ENCODE data around the gene WARS2.

The WARS2 gene

GRCh38 chr1:119080586-119080985 lies 59.9 kb downstream of the WARS2 start:
- DNase-seq, result no peak

- DNase-seq, result no peak
Measured at GRCh38 chr1:119079881-119080280, 60.6 kb downstream of the WARS2 start.

- DNase-seq, result no peak
Measured at GRCh38 chr1:119075614-119076013, 64.8 kb downstream of the WARS2 start.

DNA sequence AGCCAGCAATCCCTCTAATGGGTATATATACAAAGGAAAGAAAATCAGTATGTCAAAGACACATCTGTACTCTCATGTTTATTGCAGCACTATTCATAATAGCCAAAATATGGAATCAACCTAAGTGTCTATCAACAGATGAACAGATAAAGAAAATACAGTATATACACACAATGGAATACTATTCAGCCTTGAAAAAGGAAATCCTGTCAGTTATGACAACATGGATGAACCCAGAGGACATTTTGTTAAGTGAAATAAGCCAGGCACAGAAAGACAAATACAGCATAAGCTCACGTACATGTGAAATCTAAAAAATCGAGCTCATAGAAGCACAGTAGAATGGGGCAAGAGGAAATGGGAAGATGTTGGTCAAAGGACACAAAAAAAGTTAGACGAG lies 69.1 kb downstream of the WARS2 start:
- no peak for DNase-seq

DNA sequence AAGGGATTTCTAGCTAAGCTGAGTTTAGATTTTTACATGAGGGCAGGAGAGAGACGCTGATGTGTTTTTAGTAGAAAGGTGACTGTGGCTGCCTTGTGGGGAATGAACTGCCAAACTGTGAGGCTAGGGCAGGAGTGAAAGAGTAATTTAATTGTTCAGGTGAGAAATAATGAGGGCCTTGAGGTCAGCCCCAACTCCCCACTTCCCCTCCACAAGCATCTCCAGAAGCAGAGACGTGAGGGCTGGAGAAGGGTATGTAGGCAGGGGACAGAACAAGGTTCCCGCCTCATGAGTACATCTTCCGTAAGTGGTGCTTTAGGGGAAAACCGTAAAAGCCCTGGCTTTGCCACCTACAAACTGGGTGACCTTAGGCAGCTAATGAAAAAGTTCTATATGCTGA lies 70.8 kb downstream of the WARS2 start:
- DNase-seq, result no peak

DNA sequence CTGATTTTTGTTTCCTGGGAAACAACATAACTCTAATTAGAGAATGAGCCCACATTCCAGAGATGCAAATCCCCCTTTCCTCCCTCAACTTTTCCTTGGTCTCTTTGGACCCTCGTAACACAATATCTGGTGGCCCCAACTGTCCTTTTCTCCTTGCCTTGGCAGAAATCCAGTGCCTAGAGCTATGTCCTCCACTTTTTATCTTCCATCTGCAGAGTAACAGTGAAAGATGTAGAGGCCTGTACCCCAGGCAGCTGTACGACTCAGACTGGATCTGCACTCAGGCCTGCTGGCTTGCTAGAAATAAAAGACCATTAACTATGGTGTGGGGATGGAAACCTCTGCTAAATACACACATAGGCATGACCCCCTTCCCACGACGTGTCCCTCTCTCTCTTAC lies 72.0 kb downstream of the WARS2 start:
- DNase-seq, result no peak

DNA sequence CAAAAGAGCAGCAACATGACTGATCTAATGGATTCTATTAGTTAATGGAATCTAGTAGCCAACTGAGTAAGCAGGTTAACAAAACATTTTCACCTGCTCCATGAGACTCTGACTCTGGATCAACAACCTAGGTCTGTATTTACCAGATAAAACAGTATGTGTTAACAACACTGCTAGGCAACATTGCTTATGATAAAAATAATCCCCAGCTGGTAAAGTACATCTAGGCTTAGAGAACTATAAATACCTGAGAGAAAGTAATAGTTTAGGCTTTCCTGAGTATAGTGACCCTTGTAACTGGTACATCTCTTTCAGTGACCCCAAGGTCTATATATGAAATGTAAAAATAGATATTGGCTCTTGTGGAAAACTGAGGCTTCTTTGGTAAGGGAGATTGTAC lies 78.8 kb downstream of the WARS2 start:
- no peak for DNase-seq

DNA sequence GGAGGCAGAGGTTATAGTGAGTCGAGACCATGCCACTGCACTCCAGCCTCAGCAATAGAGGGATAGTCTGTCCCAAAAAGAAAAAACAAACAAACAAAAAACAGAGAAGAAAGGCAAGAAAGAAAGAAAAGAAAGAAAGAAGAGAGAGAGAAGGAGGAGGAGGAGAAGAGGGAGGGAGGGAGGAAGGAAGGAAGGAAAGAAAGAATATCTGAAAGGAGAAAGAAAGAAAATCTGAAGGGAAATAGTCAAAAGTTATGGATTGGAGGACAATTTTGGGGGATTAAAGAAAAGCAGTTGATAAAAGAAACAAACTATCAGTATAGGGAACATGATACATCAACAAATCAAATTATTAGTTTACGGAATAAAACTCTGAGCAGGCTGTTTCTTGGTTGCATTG lies 84.9 kb downstream of the WARS2 start:
- DNase-seq, result no peak

DNA sequence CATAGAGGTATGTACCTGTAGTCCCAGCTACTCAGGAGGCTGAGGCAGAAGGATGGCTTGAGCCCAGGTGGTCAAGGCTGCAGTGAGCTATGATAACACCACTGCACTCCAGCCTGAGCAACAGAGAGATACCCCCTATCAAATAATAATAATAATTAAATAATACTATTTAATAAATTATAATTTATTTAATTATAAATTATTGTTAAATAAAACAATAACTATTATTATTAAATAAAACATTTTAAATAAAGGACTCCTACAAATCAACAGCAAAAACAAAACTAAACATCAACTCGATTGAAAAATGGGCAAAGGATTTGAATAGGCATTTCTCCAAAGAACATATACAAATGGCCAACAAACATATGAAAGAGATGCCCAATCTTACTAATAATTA lies 86.5 kb downstream of the WARS2 start:
- no peak for DNase-seq

DNA sequence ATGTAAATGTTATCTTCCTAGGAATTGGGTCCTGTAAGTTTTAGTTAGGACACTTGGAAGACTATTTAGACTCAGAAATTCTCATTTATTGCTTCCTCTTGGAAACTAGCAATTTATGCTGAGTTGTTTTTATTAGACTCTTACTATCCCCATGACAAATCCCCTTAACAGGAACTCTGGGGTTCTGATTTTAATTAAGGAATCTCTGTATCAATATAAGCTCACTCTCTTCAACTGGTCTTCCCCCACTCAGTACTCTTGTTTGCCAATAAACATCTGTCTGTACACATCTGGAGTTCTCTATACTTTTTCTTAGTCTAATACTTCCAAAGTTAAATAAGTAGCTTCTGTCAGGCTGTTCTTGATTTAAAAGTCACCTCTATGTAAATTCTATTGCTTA lies 88.2 kb downstream of the WARS2 start:
- DNase-seq, result no peak

DNA sequence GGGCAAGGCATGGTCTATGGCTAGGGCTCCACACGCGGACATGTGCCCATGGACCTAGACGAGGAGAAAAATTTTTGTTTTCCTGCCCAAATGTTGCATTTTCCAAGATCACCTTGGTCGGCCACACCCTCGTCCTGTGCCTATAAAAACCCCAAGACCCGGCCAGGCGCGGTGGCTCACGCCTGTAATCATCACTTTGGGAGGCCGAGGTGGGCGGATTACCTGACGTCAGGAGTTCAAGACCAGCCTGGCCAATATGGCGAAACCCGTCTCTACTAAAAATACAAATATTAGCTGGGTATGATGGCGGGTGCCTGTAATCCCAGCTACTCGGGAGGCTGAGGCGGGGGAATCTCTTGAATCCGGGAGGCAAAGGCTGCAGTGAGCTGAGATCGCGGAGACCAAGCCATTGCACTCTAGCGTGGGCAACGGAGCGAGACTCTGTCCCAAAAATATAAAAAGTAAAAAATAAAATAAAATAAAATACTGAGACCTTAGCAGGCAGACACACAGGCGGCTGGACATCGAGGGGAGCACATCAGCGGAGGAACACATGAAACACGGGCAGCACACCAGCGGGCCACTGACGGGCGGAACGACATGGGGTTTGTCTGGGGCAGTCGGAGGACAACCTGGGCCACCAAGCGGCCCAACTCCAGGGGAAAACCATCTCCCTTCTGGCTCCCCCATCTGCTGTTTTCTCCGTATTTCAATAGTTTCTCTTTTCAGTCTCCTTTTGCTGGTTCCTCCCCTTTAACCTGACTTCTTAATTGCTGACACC lies 91.6 kb downstream of the WARS2 start:
- DNase-seq, result no peak

GRCh38 chr1:119046785-119047438 lies 93.5 kb downstream of the WARS2 start:
- no peak for DNase-seq

DNA sequence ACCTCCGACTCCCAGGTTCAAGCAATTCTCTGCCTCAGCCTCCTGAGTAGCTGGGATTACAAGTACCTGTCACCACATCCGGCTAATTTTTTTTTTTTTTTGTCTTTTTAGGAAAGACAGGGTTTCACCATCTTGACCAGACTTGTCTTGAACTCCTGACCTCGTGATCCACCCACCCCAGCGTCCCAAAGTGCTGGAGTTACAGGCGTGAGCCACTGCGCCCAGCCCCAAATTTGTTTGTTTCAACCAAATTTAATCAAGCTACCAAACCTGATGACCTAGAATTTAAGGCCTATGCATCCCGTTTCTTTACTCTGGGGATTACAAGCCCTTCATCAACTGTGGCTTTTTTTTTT lies 94.0 kb downstream of the WARS2 start:
- DNase-seq, result no peak

- DNase-seq, result no peak
Measured at GRCh38 chr1:119045096-119045746, 95.2 kb downstream of the WARS2 start.

- no peak for DNase-seq
Measured at GRCh38 chr1:119040906-119041305, 99.5 kb downstream of the WARS2 start.

DNA sequence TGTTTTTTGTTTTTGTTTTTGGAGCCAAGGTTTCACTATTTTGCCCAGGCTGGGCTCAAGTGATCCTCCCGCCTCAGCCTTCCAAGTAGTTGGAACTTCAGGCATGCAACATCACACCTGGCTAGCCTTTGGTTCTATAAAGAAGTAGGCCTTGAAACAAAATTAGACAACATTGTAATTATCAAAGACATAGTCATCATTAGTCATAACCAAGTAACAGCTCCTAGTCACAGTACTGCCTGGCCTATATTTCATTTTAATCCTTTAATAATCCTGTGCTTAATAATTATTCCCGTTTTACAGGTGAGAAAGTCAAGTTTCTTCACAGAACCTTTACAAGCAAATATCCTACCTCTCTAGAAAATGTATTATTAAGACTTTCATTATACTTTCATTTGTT lies 100.0 kb downstream of the WARS2 start:
- no peak for DNase-seq

DNA sequence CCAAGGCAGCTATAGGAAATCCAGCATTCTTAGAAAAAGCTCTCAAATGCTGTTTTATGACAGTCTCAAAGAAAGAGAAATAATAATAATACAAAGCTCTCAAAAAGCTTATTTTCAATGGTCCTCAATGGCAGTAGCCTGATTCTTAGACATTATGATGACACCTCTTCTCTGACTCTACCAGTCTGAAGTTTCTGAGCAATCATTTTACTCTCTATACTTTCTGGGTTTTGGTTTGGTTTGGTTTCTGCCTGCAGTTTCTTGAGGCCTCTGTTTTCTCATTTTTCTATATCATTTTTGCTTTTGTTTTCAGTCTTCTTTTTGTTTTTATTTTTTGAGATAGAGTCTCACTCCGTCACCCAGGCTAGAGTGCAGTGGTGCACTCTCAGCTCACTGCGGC lies 102.1 kb downstream of the WARS2 start:
- DNase-seq, result no peak

- DNase-seq, result no peak
Measured at GRCh38 chr1:119034359-119034758, 106.1 kb downstream of the WARS2 start.

GRCh38 chr1:119032986-119033385 lies 107.5 kb downstream of the WARS2 start:
- no peak for DNase-seq

DNA sequence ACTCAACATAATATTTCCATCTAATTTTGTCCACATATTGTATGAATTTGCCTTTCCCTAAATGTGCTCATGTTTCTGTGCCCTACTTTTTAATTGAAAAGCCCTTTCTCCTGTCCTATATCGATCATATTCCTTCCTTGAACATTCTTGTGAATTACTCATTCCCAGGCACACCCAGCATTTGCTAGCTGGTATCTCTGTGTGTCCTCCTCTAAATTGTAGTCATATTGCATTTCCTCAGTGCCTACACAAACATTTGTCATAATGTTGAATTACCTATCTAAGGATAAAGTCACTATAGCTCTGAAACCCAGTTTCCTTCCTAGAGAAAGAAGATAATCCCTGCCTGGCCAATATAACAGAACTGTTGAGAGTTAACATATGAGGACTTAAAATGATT lies 112.7 kb downstream of the WARS2 start:
- no peak for DNase-seq

DNA sequence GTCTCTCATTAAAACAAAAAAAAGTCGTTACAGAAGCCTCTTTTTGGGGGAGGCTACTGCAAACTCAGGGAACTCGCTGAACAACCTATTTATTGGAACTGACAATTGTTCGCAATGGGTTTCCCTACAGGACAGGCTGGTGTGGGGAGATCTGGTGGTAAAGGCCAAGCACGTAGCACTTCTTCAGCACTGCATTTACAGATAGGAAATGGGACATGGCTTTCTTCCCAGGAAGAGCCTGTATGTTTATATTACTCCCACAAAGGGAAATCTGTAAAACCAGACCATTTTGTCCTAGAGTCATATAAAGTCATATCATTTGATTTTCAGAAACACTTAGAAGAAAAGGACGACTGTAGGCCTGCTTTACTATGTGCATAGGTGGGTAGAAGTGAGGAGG lies 113.5 kb downstream of the WARS2 start:
- no peak for DNase-seq

DNA sequence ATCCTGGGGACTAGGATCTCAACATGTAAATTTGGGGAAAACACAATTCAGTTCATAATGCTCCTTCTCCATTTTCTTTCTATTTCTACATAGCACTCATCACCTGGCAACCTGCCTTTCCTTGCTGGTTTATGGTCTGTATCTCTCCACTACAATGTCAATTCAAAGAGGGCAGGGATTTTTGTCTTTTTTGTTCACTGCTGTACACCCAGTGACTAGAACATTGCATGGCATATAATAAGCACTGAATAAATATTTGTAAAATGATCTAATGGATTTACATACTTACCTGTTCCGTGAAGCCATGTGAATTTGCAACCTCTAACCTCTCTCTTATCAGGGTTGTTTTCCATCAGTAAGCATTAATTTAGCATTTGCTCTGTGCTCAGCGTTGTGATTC lies 124.9 kb downstream of the WARS2 start:
- DNase-seq, result no peak

DNA sequence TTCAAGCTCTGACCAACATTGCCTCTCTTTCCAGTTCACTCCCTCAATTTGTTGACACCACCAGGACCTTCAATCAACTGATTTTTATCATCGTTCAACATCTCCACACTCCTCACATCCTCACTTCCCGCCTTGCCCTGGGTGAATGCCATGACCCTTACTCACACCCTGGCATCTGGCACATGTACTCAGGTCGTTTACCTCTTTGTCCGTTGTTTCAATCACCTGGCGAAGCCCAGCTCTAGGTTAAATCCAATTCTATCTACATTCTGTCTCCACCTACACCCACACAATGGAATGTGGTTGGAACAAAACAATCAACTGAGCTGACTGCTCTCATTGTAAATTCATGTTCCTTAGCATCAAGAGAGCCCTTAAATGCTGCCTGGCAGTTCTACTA lies 128.1 kb downstream of the WARS2 start:
- DNase-seq, result no peak

- DNase-seq, result no peak
Measured at GRCh38 chr1:119011706-119012105, 128.7 kb downstream of the WARS2 start.
